ENCODE data around the gene FMNL2. TPM values are rescaled to one million over a fixed set of nuclear protein-coding genes. Genes with fewer than 3 reads are reported as not detected.

FMNL2 gene
- polyA plus RNA-seq, 1 donor from 2014 or later, result 86.5 TPM

GRCh38 chr2:152431370-152432098 is 96.6 kb downstream of the FMNL2 start:
- no peak overlapping the region for H3K4me2 ChIP-seq (ENCODE audit: low read length)
- TF ChIP-seq MXI1 (conservative IDR thresholded peaks at IDR 0.05; ENCODE audit: poor library complexity, severe bottlenecking) (no peak), EP300 (conservative IDR thresholded peaks at IDR 0.05; ENCODE audit: poor library complexity, severe bottlenecking) (no peak), REST (IDR thresholded peaks at IDR 0.05; ENCODE audit: borderline replicate concordance) (no peak), RAD21 (conservative IDR thresholded peaks at IDR 0.05) (no peak), POLR2AphosphoS5 (IDR thresholded peaks at IDR 0.05) (no peak), SMC3 (conservative IDR thresholded peaks at IDR 0.05; ENCODE audit: poor library complexity) (no peak), TAF1 (IDR thresholded peaks at IDR 0.05; ENCODE audit: low read depth) (no peak)

DNA sequence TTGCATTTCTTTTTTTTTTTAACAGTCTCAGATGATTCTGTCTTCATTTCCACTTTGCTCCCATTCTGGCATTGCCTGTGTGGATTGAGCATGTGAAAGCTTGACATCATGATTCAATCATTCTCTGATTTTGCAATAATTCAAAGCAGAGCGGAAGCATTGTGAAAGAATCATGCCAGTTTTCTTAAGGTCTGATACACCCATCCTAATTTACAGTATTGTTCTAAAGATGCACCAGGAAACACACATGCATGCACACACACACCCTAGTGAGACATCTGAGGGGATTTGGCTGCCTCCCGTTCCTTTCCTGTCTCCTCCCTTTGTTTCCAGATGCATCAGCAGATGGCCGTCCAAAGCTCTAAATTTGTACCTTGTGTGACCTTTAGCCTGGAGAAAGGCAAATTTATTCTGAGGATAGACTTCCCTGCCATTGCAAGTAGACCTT is 97.3 kb downstream of the FMNL2 start:
- Histone ChIP-seq H3K4me3 (ENCODE audit: low read length) (no peak overlapping the region), H3K27me3 (ENCODE audit: insufficient read depth, low read depth, low read length) (no peaks in the 10 kb centered on the region), H3K9me2 (ENCODE audit: insufficient read depth, low read length) (no peaks in the 10 kb centered on the region), H3K9me3 (ENCODE audit: low read length) (no peaks in the 10 kb centered on the region), H3K36me3 (ENCODE audit: insufficient read depth, low read length) (no peaks in the 10 kb centered on the region), H3K79me2 (replicated peaks; ENCODE audit: insufficient read depth, low read length) (peaks cover 42% of the 10 kb centered on the region), H4K20me1 (ENCODE audit: insufficient read depth) (no peaks in the 10 kb centered on the region), H3K27ac (ENCODE audit: low read length) (no peak overlapping the region), H2AFZ (ENCODE audit: low read depth, low read length) (no peak overlapping the region), H3K9ac (ENCODE audit: low read length) (no peak overlapping the region), H3F3A (ENCODE audit: insufficient read depth, low read length, poor library complexity, severe bottlenecking) (no peaks in the 10 kb centered on the region), H3K4me2 (ENCODE audit: low read length) (no peak overlapping the region)
- TF ChIP-seq SMC3 (conservative IDR thresholded peaks at IDR 0.05; ENCODE audit: poor library complexity) (no peak), TAF1 (IDR thresholded peaks at IDR 0.05; ENCODE audit: low read depth) (no peak), MXI1 (conservative IDR thresholded peaks at IDR 0.05; ENCODE audit: poor library complexity, severe bottlenecking) (no peak), EZH2 (IDR thresholded peaks at IDR 0.05; ENCODE audit: borderline replicate concordance, insufficient read depth, low read length, poor library complexity, severe bottlenecking) (no peak), CTCF (IDR thresholded peaks at IDR 0.05; ENCODE audit: poor library complexity, severe bottlenecking) (no peak), REST (IDR thresholded peaks at IDR 0.05; ENCODE audit: borderline replicate concordance) (no peak), EP300 (conservative IDR thresholded peaks at IDR 0.05; ENCODE audit: poor library complexity, severe bottlenecking) (no peak), POLR2AphosphoS5 (IDR thresholded peaks at IDR 0.05) (no peak), RAD21 (conservative IDR thresholded peaks at IDR 0.05) (no peak)

More at GRCh38 chr2:152431370-152432098, 96.6 kb downstream of the FMNL2 start:
- Histone ChIP-seq H3K9me3 (ENCODE audit: low read length) (no peaks in the 10 kb centered on the region), H3K27ac (ENCODE audit: low read length) (no peak overlapping the region), H4K20me1 (ENCODE audit: insufficient read depth) (no peaks in the 10 kb centered on the region), H3K9ac (ENCODE audit: low read length) (no peak overlapping the region), H3K36me3 (ENCODE audit: insufficient read depth, low read length) (no peaks in the 10 kb centered on the region), H3F3A (ENCODE audit: insufficient read depth, low read length, poor library complexity, severe bottlenecking) (no peaks in the 10 kb centered on the region), H3K4me3 (ENCODE audit: low read length) (no peak overlapping the region), H2AFZ (ENCODE audit: low read depth, low read length) (no peak overlapping the region), H3K27me3 (ENCODE audit: insufficient read depth, low read depth, low read length) (no peaks in the 10 kb centered on the region), H3K79me2 (replicated peaks; ENCODE audit: insufficient read depth, low read length) (peaks cover 42% of the 10 kb centered on the region), H3K9me2 (ENCODE audit: insufficient read depth, low read length) (no peaks in the 10 kb centered on the region)
